Measurements from ENCODE around the gene FAM72B. TPM values are rescaled to one million over a fixed set of nuclear protein-coding genes. Genes with fewer than 3 reads are reported as not detected.
"Not testable (repeated sequence)": the region's sequence is repeated elsewhere in the genome, so short reads cannot be mapped to it uniquely, and the experiment has no call there.

Gene FAM72B
- total RNA-seq, 3 donors from 2014 or later: 2.5 to 6.9 (median 3.4) TPM

DNA sequence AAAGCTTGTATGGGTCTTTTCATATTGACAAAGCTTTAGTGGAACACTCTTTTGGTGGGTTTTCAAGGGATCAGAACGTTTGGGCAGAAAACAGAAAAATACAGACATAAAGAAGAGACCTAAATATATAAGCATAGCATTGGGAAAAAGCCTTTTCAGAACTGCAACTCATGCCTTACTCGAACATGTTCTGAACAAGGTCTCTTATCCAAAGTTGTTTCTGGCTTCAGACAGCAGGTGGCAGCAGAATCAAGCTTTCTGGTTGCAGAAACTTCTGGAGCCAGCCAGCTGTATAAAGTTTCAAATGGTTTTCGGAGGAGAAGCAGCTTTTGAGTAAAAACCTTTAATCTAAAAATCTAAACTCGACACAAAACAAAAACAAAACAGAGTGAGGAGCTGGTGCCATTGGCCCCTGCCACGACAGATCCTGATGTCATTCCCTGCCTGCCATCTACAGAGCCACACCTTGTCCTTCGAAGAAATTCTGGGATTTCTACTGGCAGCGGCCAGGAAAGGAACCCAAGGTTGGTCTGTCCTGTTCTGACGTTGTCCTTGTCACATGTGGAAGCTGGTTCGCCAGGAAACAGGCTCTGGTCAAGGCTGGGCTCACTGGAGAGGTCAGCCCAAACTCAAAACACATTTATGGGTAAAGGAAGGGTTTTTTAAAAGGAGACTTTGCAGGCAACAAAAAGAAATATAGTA is 35.5 kb downstream of the FAM72B start:
- not testable (repeated sequence) for H3K9me3 Mint-ChIP-seq; H3K4me1 Mint-ChIP-seq (ENCODE audit: low read depth); H3K4me3 Mint-ChIP-seq; H3K36me3 Mint-ChIP-seq (ENCODE audit: insufficient read depth); H3K27me3 Mint-ChIP-seq (ENCODE audit: low read depth); DNase-seq
- peak; percentile 61 to 63 for ATAC-seq

GRCh38 chr1:121140393-121140792 is 43.7 kb downstream of the FAM72B start:
- not testable (repeated sequence) for H3K27me3 Mint-ChIP-seq (ENCODE audit: low read depth); H3K4me1 Mint-ChIP-seq (ENCODE audit: low read depth); ATAC-seq; H3K4me3 Mint-ChIP-seq; H3K36me3 Mint-ChIP-seq (ENCODE audit: insufficient read depth); H3K9me3 Mint-ChIP-seq; DNase-seq

GRCh38 chr1:121131494-121131893 is 52.6 kb downstream of the FAM72B start:
- H3K4me1 Mint-ChIP-seq (ENCODE audit: low read depth); DNase-seq; H3K4me3 Mint-ChIP-seq; H3K9me3 Mint-ChIP-seq; H3K27me3 Mint-ChIP-seq (ENCODE audit: low read depth); ATAC-seq; H3K36me3 Mint-ChIP-seq (ENCODE audit: insufficient read depth): not testable (repeated sequence)

DNA sequence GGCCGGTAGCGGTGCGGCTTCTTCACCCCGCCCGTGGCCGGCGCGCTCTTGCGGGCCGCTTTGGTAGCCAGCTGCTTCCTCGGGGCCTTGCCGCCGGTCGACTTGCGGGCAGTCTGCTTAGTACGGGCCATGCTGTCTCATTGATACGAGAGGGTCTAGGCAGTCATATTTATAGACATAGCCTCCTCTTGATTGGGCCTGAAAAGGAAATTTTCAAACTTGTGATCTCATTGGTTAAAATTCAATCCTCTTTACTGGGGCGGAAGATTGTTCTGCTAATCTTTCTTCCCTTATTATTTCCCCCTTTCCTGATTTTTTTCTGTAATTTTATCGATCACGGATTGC is 65.7 kb downstream of the FAM72B start:
- H3K27me3 Mint-ChIP-seq (ENCODE audit: low read depth); H3K36me3 Mint-ChIP-seq (ENCODE audit: insufficient read depth); H3K4me3 Mint-ChIP-seq; DNase-seq; H3K9me3 Mint-ChIP-seq; H3K4me1 Mint-ChIP-seq (ENCODE audit: low read depth): not testable (repeated sequence)
- peak; percentile 52 to 60 for ATAC-seq

Other genes with a start within 250 kb of the FAM72B start
- gene SRGAP2C, start 635 bp upstream of the FAM72B start, total RNA-seq: 10 to 100 TPM in 2 of 3 donors, 1 to 10 TPM in 1; 9.8 to 10.4 (median 10.3) TPM

Measured in activated T-cell treated with anti-CD3 and anti-CD28 coated beads, Interleukin-2, amount 50 U/mL, for 4 hours (primary cell).